Loucy (cell line): ENCODE data around the gene PSMA1.

Source experiments
- H2AFZ ChIP-seq: fragments of 200-600 bp; sonication (generic); 2 replicates; pipeline ENCODE4 v1.6.0; 2016; ENCODE audit warnings: antibody characterized with exemption, mild to moderate bottlenecking, low read length, moderate library complexity
- H3F3A ChIP-seq: fragments of 200-600 bp; 2 replicates; pipeline ENCODE4 v1.6.0; 2016; ENCODE audit warnings: antibody characterized with exemption, low read depth, mild to moderate bottlenecking
- H3K27me3 ChIP-seq: fragments of 200-600 bp; sonication (generic); 2 replicates; pipeline ENCODE4 v1.6.1; 2014; ENCODE audit warnings: low read length, mild to moderate bottlenecking; ENCODE audit not compliant: insufficient read depth, poor library complexity, severe bottlenecking
- H3K36me3 ChIP-seq: fragments of 200-600 bp; sonication (generic); 2 replicates; pipeline ENCODE4 v1.6.1; 2016; ENCODE audit warnings: low read length; ENCODE audit not compliant: insufficient read depth
- H3K4me1 ChIP-seq: fragments of 200-600 bp; sonication (generic); 2 replicates; pipeline ENCODE4 v1.5.1; 2014; ENCODE audit warnings: low read length, mild to moderate bottlenecking; ENCODE audit not compliant: insufficient read depth, poor library complexity, severe bottlenecking
- H3K4me2 ChIP-seq: fragments of 200-600 bp; sonication (generic); 2 replicates; pipeline ENCODE4 v1.6.0; 2014; ENCODE audit warnings: antibody characterized with exemption, low read length, low read depth, mild to moderate bottlenecking; ENCODE audit not compliant: poor library complexity, severe bottlenecking
- H3K4me3 ChIP-seq: fragments of 200-600 bp; sonication (generic); 2 replicates; pipeline ENCODE4 v1.5.1; 2014; ENCODE audit warnings: low read length, mild to moderate bottlenecking, mixed read lengths; ENCODE audit not compliant: poor library complexity, severe bottlenecking
- H3K79me2 ChIP-seq: fragments of 200-600 bp; sonication (generic); 2 replicates; pipeline ENCODE4 v1.6.1; 2014; ENCODE audit warnings: low read length; ENCODE audit not compliant: insufficient read depth
- H3K9ac ChIP-seq: fragments of 200-600 bp; sonication (generic); 2 replicates; pipeline ENCODE4 v1.6.0; 2014; ENCODE audit warnings: mild to moderate bottlenecking, low read depth, low read length, moderate library complexity; ENCODE audit not compliant: poor library complexity, severe bottlenecking
- H3K9me2 ChIP-seq: fragments of 200-600 bp; sonication (generic); replicated peaks from 2 replicates; pipeline ENCODE4 v1.6.1; 2016; ENCODE audit warnings: low read depth, low read length, mixed read lengths
- H3K9me3 ChIP-seq: fragments of 200-600 bp; sonication (generic); 2 replicates; pipeline ENCODE4 v1.6.1; 2014; ENCODE audit warnings: mild to moderate bottlenecking, antibody characterized with exemption, low read length, low read depth; ENCODE audit not compliant: insufficient read depth
- H4K20me1 ChIP-seq: fragments of 200-600 bp; sonication (generic); 2 replicates; pipeline ENCODE4 v1.6.0; 2014; ENCODE audit warnings: antibody characterized with exemption, low read length, mild to moderate bottlenecking; ENCODE audit not compliant: insufficient read depth, poor library complexity, severe bottlenecking
- CTCF ChIP-seq: fragments of 200-600 bp; sonication (generic); conservative IDR thresholded peaks from 2 replicates; pipeline ENCODE4 v1.5.1; 2014; ENCODE audit warnings: mild to moderate bottlenecking, antibody characterized with exemption, low read length
- EZH2phosphoT487 ChIP-seq: fragments of 200-600 bp; IDR thresholded peaks from 2 replicates; pipeline ENCODE4 v1.6.1; 2018; ENCODE audit warnings: antibody characterized with exemption, mild to moderate bottlenecking, moderate library complexity, borderline replicate concordance

PSMA1 gene

GRCh38 chr11:14513800-14514199 is 6.4 kb downstream of the PSMA1 start:
- H3K36me3 ChIP-seq = peaks cover 77% of the 10 kb centered on the region
- H3K9me3 ChIP-seq = no peaks in the 10 kb centered on the region
- no peak overlapping the region for H3K9ac ChIP-seq
- no peak overlapping the region for H3K4me2 ChIP-seq
- peaks cover 56% of the 10 kb centered on the region for H3K79me2 ChIP-seq
- H2AFZ ChIP-seq = no peak overlapping the region
- peaks cover 31% of the 10 kb centered on the region for H4K20me1 ChIP-seq
- H3K27me3 ChIP-seq = no peaks in the 10 kb centered on the region
- TF ChIP-seq EZH2phosphoT487 (no peak), CTCF (no peak)
- no peak overlapping the region for H3K4me3 ChIP-seq
- H3K4me1 ChIP-seq = peaks cover 18% of the 10 kb centered on the region
- H3K9me2 ChIP-seq = no peaks in the 10 kb centered on the region
- no peaks in the 10 kb centered on the region for H3F3A ChIP-seq

- H4K20me1 ChIP-seq = peaks cover 5% of the 10 kb centered on the region
- H3K4me1 ChIP-seq = no peaks in the 10 kb centered on the region
- TF ChIP-seq EZH2phosphoT487 = no peak
- TF ChIP-seq CTCF = no peak
- no peak overlapping the region for H2AFZ ChIP-seq
- H3K27me3 ChIP-seq = no peaks in the 10 kb centered on the region
- peaks cover 70% of the 10 kb centered on the region for H3K36me3 ChIP-seq
- H3K79me2 ChIP-seq = peaks cover 14% of the 10 kb centered on the region; the same call in 1 of the 2 replicates
- H3K9me2 ChIP-seq = no peaks in the 10 kb centered on the region
- no peaks in the 10 kb centered on the region for H3K9me3 ChIP-seq
- no peak overlapping the region for H3K4me3 ChIP-seq
- H3F3A ChIP-seq = no peaks in the 10 kb centered on the region
- H3K9ac ChIP-seq = no peak overlapping the region
- H3K4me2 ChIP-seq = no peak overlapping the region
Measured at GRCh38 chr11:14506532-14506931, 13.7 kb downstream of the PSMA1 start.

GRCh38 chr11:14503023-14503422 is 17.2 kb downstream of the PSMA1 start:
- Histone ChIP-seq H2AFZ (no peak overlapping the region), H3K9me2 (no peaks in the 10 kb centered on the region), H4K20me1 (peaks cover 13% of the 10 kb centered on the region), H3K36me3 (peaks cover 39% of the 10 kb centered on the region), H3K79me2 (peaks cover 14% of the 10 kb centered on the region), H3K4me3 (no peak overlapping the region), H3K9ac (no peak overlapping the region), H3K27me3 (no peaks in the 10 kb centered on the region), H3K4me1 (peaks cover 11% of the 10 kb centered on the region), H3F3A (no peaks in the 10 kb centered on the region), H3K4me2 (no peak overlapping the region), H3K9me3 (no peaks in the 10 kb centered on the region)
- TF ChIP-seq EZH2phosphoT487 (no peak), CTCF (no peak)
